ENCODE results near the gene TMEM132E.
"Not testable (repeated sequence)": the region's sequence is repeated elsewhere in the genome, so short reads cannot be mapped to it uniquely, and the experiment has no call there.

TMEM132E gene, protein sequence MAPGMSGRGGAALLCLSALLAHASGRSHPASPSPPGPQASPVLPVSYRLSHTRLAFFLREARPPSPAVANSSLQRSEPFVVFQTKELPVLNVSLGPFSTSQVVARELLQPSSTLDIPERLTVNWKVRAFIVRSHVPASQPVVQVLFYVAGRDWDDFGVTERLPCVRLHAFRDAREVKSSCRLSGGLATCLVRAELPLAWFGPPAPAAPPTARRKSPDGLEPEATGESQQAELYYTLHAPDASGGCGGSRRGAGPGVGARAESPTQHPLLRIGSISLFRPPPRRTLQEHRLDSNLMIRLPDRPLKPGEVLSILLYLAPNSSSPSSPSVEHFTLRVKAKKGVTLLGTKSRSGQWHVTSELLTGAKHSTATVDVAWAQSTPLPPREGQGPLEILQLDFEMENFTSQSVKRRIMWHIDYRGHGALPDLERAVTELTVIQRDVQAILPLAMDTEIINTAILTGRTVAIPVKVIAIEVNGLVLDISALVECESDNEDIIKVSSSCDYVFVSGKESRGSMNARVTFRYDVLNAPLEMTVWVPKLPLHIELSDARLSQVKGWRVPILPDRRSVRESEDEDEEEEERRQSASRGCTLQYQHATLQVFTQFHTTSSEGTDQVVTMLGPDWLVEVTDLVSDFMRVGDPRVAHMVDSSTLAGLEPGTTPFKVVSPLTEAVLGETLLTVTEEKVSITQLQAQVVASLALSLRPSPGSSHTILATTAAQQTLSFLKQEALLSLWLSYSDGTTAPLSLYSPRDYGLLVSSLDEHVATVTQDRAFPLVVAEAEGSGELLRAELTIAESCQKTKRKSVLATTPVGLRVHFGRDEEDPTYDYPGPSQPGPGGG (N-terminal part only)

GRCh38 chr17:34579017-34579946 lies at the start of gene TMEM132E:
TSS of gene TMEM132E (plus strand) at chr17:34579582. CDS start at chr17:34581077, 1,495 bp downstream.
- Histone ChIP-seq H3K9me3 (ENCODE audit: control insufficient read depth in 2 of 2, low read length in 2 of 2) (no peaks in the 10 kb centered on the region), H3K27me3 (ENCODE audit: control insufficient read depth in 1 of 2, insufficient read depth in 2 of 2, low read length in 2 of 2) (peaks cover 61 to 64% of the 10 kb centered on the region in 2 donors), H3K27ac (ENCODE audit: low read length) (no peak within 1 kb of the TSS), H3K36me3 (ENCODE audit: control insufficient read depth in 2 of 2, insufficient read depth in 2 of 2, low read length in 2 of 2) (no peaks in the 10 kb centered on the region), H3K4me3 (ENCODE audit: low read length in 2 of 2) (peak within 1 kb of the TSS; percentile 69 to 74), H3K4me1 (ENCODE audit: control insufficient read depth, insufficient read depth, low read length) (peaks cover 35% of the 10 kb centered on the region), H3K9ac (ENCODE audit: low read length in 2 of 2) (peak within 1 kb of the TSS in 1 of 2 donors; percentile 38)

DNA sequence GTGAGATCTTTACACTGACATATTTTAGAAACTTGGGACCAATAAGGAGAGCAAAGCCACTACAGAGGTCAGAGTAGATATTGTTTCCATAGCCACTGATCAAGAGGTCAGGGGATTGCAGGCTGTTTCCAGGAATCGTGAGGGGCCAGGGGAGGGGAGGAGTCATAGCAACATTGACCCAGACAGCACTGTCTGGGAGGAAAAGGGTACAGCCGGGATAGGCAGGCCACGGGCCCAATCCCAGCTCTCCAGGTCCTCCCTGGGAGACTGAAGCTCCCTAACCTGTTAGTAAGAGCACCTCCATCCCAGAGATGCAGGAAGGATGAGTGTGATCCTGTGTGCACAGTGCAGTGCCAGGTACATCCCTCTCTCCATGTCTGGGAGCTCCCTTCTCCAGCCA lies 48.5 kb upstream of the TMEM132E start:
- Histone ChIP-seq H3K36me3 (ENCODE audit: control insufficient read depth in 2 of 2, insufficient read depth in 2 of 2, low read length in 2 of 2) (no peaks in the 10 kb centered on the region), H3K27me3 (ENCODE audit: control insufficient read depth in 1 of 2, insufficient read depth in 2 of 2, low read length in 2 of 2) (peaks cover 18 to 34% of the 10 kb centered on the region in 2 donors), H3K9ac (ENCODE audit: low read length in 2 of 2) (no peak overlapping the region), H3K9me3 (ENCODE audit: control insufficient read depth in 2 of 2, low read length in 2 of 2) (no peaks in the 10 kb centered on the region), H3K4me1 (ENCODE audit: control insufficient read depth, insufficient read depth, low read length) (no peaks in the 10 kb centered on the region), H3K4me3 (ENCODE audit: low read length in 2 of 2) (no peak overlapping the region), H3K27ac (ENCODE audit: low read length) (no peak overlapping the region)

DNA sequence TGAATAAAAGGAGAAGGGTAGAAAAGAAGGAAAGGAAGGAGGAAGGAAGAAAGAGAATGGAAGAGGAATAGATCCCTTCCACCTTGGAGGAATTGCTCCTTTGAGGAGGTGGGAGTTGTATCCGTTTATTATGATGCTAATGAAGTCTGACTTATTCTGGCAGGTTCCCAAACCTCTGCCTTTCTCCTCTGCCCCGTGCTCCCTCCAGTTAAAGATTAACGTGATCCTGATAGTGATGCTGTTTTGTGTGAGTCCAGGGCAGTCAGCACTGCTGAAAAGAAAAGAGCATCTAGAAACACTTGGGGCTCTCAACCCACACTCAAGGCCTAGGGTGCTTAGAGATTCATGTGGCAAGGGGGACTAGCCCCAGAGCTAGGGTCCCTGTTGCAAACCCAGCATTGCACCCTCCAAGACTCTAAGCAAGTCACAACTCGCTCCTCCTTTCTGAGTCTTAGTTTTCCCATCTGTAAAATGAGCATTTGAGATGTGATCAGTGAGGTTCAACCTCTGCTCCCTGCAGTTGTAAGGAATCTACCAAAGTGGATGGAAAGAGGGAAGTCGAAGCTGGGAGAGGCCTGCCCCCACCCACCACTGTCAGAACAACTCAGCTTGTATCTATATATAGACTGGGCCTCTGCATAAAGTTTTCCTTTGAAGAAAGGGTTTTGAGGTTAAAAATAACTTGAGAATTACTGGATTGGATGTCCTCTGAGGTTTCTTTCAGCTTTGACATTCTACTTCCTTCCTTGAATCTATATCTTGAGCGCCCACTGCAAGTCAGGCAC lies 46.9 kb upstream of the TMEM132E start:
- no peak overlapping the region for H3K27ac ChIP-seq (ENCODE audit: low read length)
- no peak overlapping the region for H3K9ac ChIP-seq (ENCODE audit: low read length in 2 of 2)
- H3K9me3 ChIP-seq (ENCODE audit: control insufficient read depth in 2 of 2, low read length in 2 of 2), result no peaks in the 10 kb centered on the region
- no peak overlapping the region for H3K4me3 ChIP-seq (ENCODE audit: low read length in 2 of 2)
- peaks cover 12 to 35% of the 10 kb centered on the region in 2 donors for H3K27me3 ChIP-seq (ENCODE audit: control insufficient read depth in 1 of 2, insufficient read depth in 2 of 2, low read length in 2 of 2)
- H3K4me1 ChIP-seq (ENCODE audit: control insufficient read depth, insufficient read depth, low read length), result no peaks in the 10 kb centered on the region
- H3K36me3 ChIP-seq (ENCODE audit: control insufficient read depth in 2 of 2, insufficient read depth in 2 of 2, low read length in 2 of 2), result no peaks in the 10 kb centered on the region

GRCh38 chr17:34533806-34534527 lies 45.4 kb upstream of the TMEM132E start:
- Histone ChIP-seq H3K27me3 (ENCODE audit: control insufficient read depth in 1 of 2, insufficient read depth in 2 of 2, low read length in 2 of 2) (peaks cover 4 to 22% of the 10 kb centered on the region in 2 donors), H3K4me1 (ENCODE audit: control insufficient read depth, insufficient read depth, low read length) (no peaks in the 10 kb centered on the region), H3K4me3 (ENCODE audit: low read length in 2 of 2) (no peak overlapping the region), H3K27ac (ENCODE audit: low read length) (no peak overlapping the region), H3K9ac (ENCODE audit: low read length in 2 of 2) (no peak overlapping the region), H3K36me3 (ENCODE audit: control insufficient read depth in 2 of 2, insufficient read depth in 2 of 2, low read length in 2 of 2) (no peaks in the 10 kb centered on the region), H3K9me3 (ENCODE audit: control insufficient read depth in 2 of 2, low read length in 2 of 2) (no peaks in the 10 kb centered on the region)

DNA sequence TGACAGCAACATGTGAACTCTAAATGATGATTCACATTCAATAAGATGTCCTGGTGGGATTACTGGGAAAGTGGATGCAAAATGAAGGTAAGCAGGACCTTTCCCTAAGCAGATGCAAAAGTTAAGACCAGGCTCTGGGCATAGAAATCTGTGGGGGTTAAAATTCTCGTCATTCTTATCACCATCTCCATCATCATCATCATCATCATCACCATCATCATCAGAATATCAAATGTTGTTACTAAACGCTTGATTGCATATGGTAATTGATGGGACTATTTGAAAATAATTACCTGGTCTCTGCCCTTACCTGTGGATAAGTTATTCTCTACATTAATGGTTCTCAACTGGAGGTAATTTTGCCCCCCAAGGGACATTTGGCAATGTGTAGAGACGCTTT lies 41.9 kb upstream of the TMEM132E start:
- Histone ChIP-seq H3K4me1 (ENCODE audit: control insufficient read depth, insufficient read depth, low read length) (no peaks in the 10 kb centered on the region), H3K27me3 (ENCODE audit: control insufficient read depth in 1 of 2, insufficient read depth in 2 of 2, low read length in 2 of 2) (peaks cover 8 to 14% of the 10 kb centered on the region in 2 donors), H3K36me3 (ENCODE audit: control insufficient read depth in 2 of 2, insufficient read depth in 2 of 2, low read length in 2 of 2) (no peaks in the 10 kb centered on the region), H3K9me3 (ENCODE audit: control insufficient read depth in 2 of 2, low read length in 2 of 2) (no peaks in the 10 kb centered on the region), H3K9ac (ENCODE audit: low read length in 2 of 2) (no peak overlapping the region), H3K4me3 (ENCODE audit: low read length in 2 of 2) (no peak overlapping the region), H3K27ac (ENCODE audit: low read length) (no peak overlapping the region)

- H3K4me1 ChIP-seq (ENCODE audit: control insufficient read depth, insufficient read depth, low read length); H3K27ac ChIP-seq (ENCODE audit: low read length); H3K36me3 ChIP-seq (ENCODE audit: control insufficient read depth in 2 of 2, insufficient read depth in 2 of 2, low read length in 2 of 2); H3K9ac ChIP-seq (ENCODE audit: low read length in 2 of 2); H3K4me3 ChIP-seq (ENCODE audit: low read length in 2 of 2); H3K9me3 ChIP-seq (ENCODE audit: control insufficient read depth in 2 of 2, low read length in 2 of 2): not testable (repeated sequence)
- peaks cover 8 to 14% of the 10 kb centered on the region in 2 donors for H3K27me3 ChIP-seq (ENCODE audit: control insufficient read depth in 1 of 2, insufficient read depth in 2 of 2, low read length in 2 of 2)
Observed at GRCh38 chr17:34538582-34538981, 40.8 kb upstream of the TMEM132E start.

GRCh38 chr17:34539881-34540280 lies 39.5 kb upstream of the TMEM132E start:
- H3K9me3 ChIP-seq (ENCODE audit: control insufficient read depth in 2 of 2, low read length in 2 of 2), result no peaks in the 10 kb centered on the region
- no peaks in the 10 kb centered on the region for H3K4me1 ChIP-seq (ENCODE audit: control insufficient read depth, insufficient read depth, low read length)
- H3K36me3 ChIP-seq (ENCODE audit: control insufficient read depth in 2 of 2, insufficient read depth in 2 of 2, low read length in 2 of 2), result no peaks in the 10 kb centered on the region
- no peak overlapping the region for H3K9ac ChIP-seq (ENCODE audit: low read length in 2 of 2)
- peaks cover 8 to 19% of the 10 kb centered on the region in 2 donors for H3K27me3 ChIP-seq (ENCODE audit: control insufficient read depth in 1 of 2, insufficient read depth in 2 of 2, low read length in 2 of 2)
- H3K4me3 ChIP-seq (ENCODE audit: low read length in 2 of 2), result no peak overlapping the region
- no peak overlapping the region for H3K27ac ChIP-seq (ENCODE audit: low read length)

DNA sequence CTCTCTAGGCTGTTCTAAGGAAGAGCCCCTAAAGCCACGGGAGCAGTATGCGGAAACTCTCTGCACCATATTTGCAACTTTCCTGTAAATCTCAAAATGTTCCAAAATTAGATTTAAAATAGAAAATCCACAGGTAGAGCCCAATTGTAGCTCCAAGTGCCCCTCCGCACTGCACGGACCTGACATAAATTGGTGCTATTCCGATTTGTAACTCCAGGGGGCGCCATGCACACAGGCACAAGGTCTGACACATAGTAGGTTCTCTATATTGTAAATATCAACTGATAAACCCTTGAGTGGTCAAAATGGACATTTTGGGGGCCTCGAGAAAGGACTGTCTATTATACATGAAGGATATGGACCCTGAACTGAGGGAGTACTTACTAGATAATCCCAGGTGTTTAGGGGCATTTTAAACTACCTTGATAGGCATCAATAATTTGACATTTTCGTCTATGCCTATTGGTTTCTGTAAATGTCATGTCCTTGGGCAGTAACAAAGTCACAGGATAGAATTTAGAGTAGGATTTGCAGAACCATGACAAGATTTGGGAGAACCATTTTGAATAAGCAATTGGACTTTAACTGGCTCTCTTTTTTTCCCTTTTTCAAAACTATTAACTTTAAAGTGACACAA lies 36.6 kb upstream of the TMEM132E start:
- H3K36me3 ChIP-seq (ENCODE audit: control insufficient read depth in 2 of 2, insufficient read depth in 2 of 2, low read length in 2 of 2), result no peaks in the 10 kb centered on the region
- H3K4me3 ChIP-seq (ENCODE audit: low read length in 2 of 2), result no peak overlapping the region
- no peaks in the 10 kb centered on the region for H3K9me3 ChIP-seq (ENCODE audit: control insufficient read depth in 2 of 2, low read length in 2 of 2)
- H3K27me3 ChIP-seq (ENCODE audit: control insufficient read depth in 1 of 2, insufficient read depth in 2 of 2, low read length in 2 of 2), result peaks cover 6 to 12% of the 10 kb centered on the region in 2 donors
- no peaks in the 10 kb centered on the region for H3K4me1 ChIP-seq (ENCODE audit: control insufficient read depth, insufficient read depth, low read length)
- H3K27ac ChIP-seq (ENCODE audit: low read length), result no peak overlapping the region
- H3K9ac ChIP-seq (ENCODE audit: low read length in 2 of 2), result no peak overlapping the region

GRCh38 chr17:34547453-34548063 lies 31.8 kb upstream of the TMEM132E start:
- Histone ChIP-seq H3K36me3 (ENCODE audit: control insufficient read depth in 2 of 2, insufficient read depth in 2 of 2, low read length in 2 of 2) (no peaks in the 10 kb centered on the region), H3K27ac (ENCODE audit: low read length) (no peak overlapping the region), H3K9ac (ENCODE audit: low read length in 2 of 2) (no peak overlapping the region), H3K4me3 (ENCODE audit: low read length in 2 of 2) (no peak overlapping the region), H3K4me1 (ENCODE audit: control insufficient read depth, insufficient read depth, low read length) (no peaks in the 10 kb centered on the region), H3K27me3 (ENCODE audit: control insufficient read depth in 1 of 2, insufficient read depth in 2 of 2, low read length in 2 of 2) (peaks cover 7 to 22% of the 10 kb centered on the region in 2 donors), H3K9me3 (ENCODE audit: control insufficient read depth in 2 of 2, low read length in 2 of 2) (no peaks in the 10 kb centered on the region)

All from stomach smooth muscle (tissue), 2 donors.